Stimulated activated memory B cell treated with anti-CD40 and anti-IgM and Interleukin-4, amounts not matched to agents 10 μg/mL and 1 μg/mL and 100 μg/mL, for 72 hours (primary cell): ENCODE results near the gene DDX28.
"Not testable (repeated sequence)": the region's sequence is repeated elsewhere in the genome, so short reads cannot be mapped to it uniquely, and the experiment has no call there.

ENCODE experiments used
- ATAC-seq: fragments of 150-1000 bp; cut with Tn5 transposase; 2 replicates; pipeline ENCODE4 v1.10.0; 2021
- H3K27ac Mint-ChIP-seq: one replicate; pipeline ENCODE4 v1.8.0; 2022; ENCODE audit warnings: mild to moderate bottlenecking, mixed read lengths
- H3K27me3 Mint-ChIP-seq: one replicate; pipeline ENCODE4 v1.8.0; 2022; ENCODE audit warnings: mixed read lengths
- H3K36me3 Mint-ChIP-seq: one replicate; pipeline ENCODE4 v1.8.0; 2022; ENCODE audit warnings: mixed read lengths
- H3K4me1 Mint-ChIP-seq: one replicate; pipeline ENCODE4 v1.8.0; 2022; ENCODE audit warnings: mixed read lengths
- H3K4me3 Mint-ChIP-seq: one replicate; pipeline ENCODE4 v1.8.0; 2022; ENCODE audit warnings: mild to moderate bottlenecking, moderate library complexity, mixed read lengths
- H3K9me3 Mint-ChIP-seq: one replicate; pipeline ENCODE4 v1.8.0; 2022; ENCODE audit warnings: mixed read lengths

The DDX28 gene

GRCh38 chr16:68013440-68013839, 9.6 kb downstream of the DDX28 start:
- Mint-ChIP-seq H3K27me3 (no peaks in the 10 kb centered on the region), H3K9me3 (no peaks in the 10 kb centered on the region), H3K4me1 (peaks cover 20% of the 10 kb centered on the region), H3K4me3 (no peak overlapping the region), H3K27ac (no peak overlapping the region), H3K36me3 (no peaks in the 10 kb centered on the region)
- peak; percentile 36 for ATAC-seq

GRCh38 chr16:68009872-68010271, 13.2 kb downstream of the DDX28 start:
- ATAC-seq, result not testable (repeated sequence)
- peak overlapping the region; percentile 17 for H3K27ac Mint-ChIP-seq

GRCh38 chr16:68009157-68009735, 13.8 kb downstream of the DDX28 start:
- H3K36me3 Mint-ChIP-seq, result no peaks in the 10 kb centered on the region
- H3K27me3 Mint-ChIP-seq, result no peaks in the 10 kb centered on the region
- peaks cover 32% of the 10 kb centered on the region for H3K4me1 Mint-ChIP-seq
- ATAC-seq, result no peak
- H3K27ac Mint-ChIP-seq, result peak overlapping the region; percentile 17
- peaks cover 3% of the 10 kb centered on the region for H3K9me3 Mint-ChIP-seq
- H3K4me3 Mint-ChIP-seq, result no peak overlapping the region

More at GRCh38 chr16:68009872-68010271, 13.2 kb downstream of the DDX28 start:
- not testable (repeated sequence) for H3K27me3 Mint-ChIP-seq, H3K36me3 Mint-ChIP-seq, H3K9me3 Mint-ChIP-seq, H3K4me3 Mint-ChIP-seq
- H3K4me1 Mint-ChIP-seq, result peaks cover 33% of the 10 kb centered on the region

GRCh38 chr16:68005786-68006286, 17.2 kb downstream of the DDX28 start:
- Mint-ChIP-seq H3K4me3 (no peak overlapping the region), H3K9me3 (peaks cover 3% of the 10 kb centered on the region), H3K27ac (peak overlapping the region; percentile 92), H3K27me3 (no peaks in the 10 kb centered on the region), H3K36me3 (no peaks in the 10 kb centered on the region), H3K4me1 (peaks cover 25% of the 10 kb centered on the region)
- ATAC-seq, result peak; percentile 96

GRCh38 chr16:68005211-68005610, 17.8 kb downstream of the DDX28 start:
- H3K4me1 Mint-ChIP-seq, result peaks cover 30% of the 10 kb centered on the region
- H3K27me3 Mint-ChIP-seq, result no peaks in the 10 kb centered on the region
- H3K4me3 Mint-ChIP-seq, result no peak overlapping the region
- H3K36me3 Mint-ChIP-seq, result no peaks in the 10 kb centered on the region
- H3K27ac Mint-ChIP-seq, result peak overlapping the region; percentile 92
- peaks cover 3% of the 10 kb centered on the region for H3K9me3 Mint-ChIP-seq
- ATAC-seq, result no peak

- no peak overlapping the region for H3K27ac Mint-ChIP-seq
- H3K4me1 Mint-ChIP-seq, result peaks cover 46% of the 10 kb centered on the region
- no peaks in the 10 kb centered on the region for H3K9me3 Mint-ChIP-seq
- no peak for ATAC-seq
- no peaks in the 10 kb centered on the region for H3K36me3 Mint-ChIP-seq
- H3K4me3 Mint-ChIP-seq, result no peak overlapping the region
- no peaks in the 10 kb centered on the region for H3K27me3 Mint-ChIP-seq
Measured at GRCh38 chr16:68003031-68003430, 20.0 kb downstream of the DDX28 start.

- Mint-ChIP-seq H3K9me3 (no peaks in the 10 kb centered on the region), H3K4me1 (peaks cover 49% of the 10 kb centered on the region), H3K36me3 (no peaks in the 10 kb centered on the region), H3K27me3 (no peaks in the 10 kb centered on the region), H3K4me3 (no peak overlapping the region), H3K27ac (peak overlapping the region; percentile 89)
- no peak for ATAC-seq
Measured at GRCh38 chr16:68000450-68000849, 22.6 kb downstream of the DDX28 start.

- no peaks in the 10 kb centered on the region for H3K9me3 Mint-ChIP-seq
- peaks cover 50% of the 10 kb centered on the region for H3K4me1 Mint-ChIP-seq
- H3K27me3 Mint-ChIP-seq, result no peaks in the 10 kb centered on the region
- peak overlapping the region; percentile 79 for H3K4me3 Mint-ChIP-seq
- H3K27ac Mint-ChIP-seq, result peak overlapping the region; percentile 89
- no peaks in the 10 kb centered on the region for H3K36me3 Mint-ChIP-seq
- peak; percentile 73 for ATAC-seq
Measured at GRCh38 chr16:67999985-68000384, 23.0 kb downstream of the DDX28 start.

- Mint-ChIP-seq H3K27ac (peak within 1 kb of the TSS; percentile 89), H3K4me1 (peaks cover 51% of the 10 kb centered on the region), H3K4me3 (peak within 1 kb of the TSS; percentile 79)
- H3K27me3 Mint-ChIP-seq, H3K36me3 Mint-ChIP-seq, H3K9me3 Mint-ChIP-seq: not testable (repeated sequence)
- ATAC-seq, result peak; percentile 95
Measured at GRCh38 chr16:67998779-67999688, 24.0 kb downstream of the DDX28 start, which contains the start of gene DPEP2. TSS of gene DPEP2 (minus strand) at chr16:67999484. CDS start at chr16:67993212, 6,272 bp downstream.

- H3K27ac Mint-ChIP-seq, result peak overlapping the region; percentile 89
- H3K4me1 Mint-ChIP-seq, result peaks cover 59% of the 10 kb centered on the region
- H3K4me3 Mint-ChIP-seq, result not testable (repeated sequence)
Measured at GRCh38 chr16:67998231-67998778, 24.7 kb downstream of the DDX28 start.

GRCh38 chr16:67996666-67997065, 26.4 kb downstream of the DDX28 start:
- Mint-ChIP-seq H3K36me3 (no peaks in the 10 kb centered on the region), H3K4me3 (no peak overlapping the region), H3K9me3 (no peaks in the 10 kb centered on the region), H3K4me1 (peaks cover 70% of the 10 kb centered on the region), H3K27ac (peak overlapping the region; percentile 27), H3K27me3 (no peaks in the 10 kb centered on the region)
- no peak for ATAC-seq

More at GRCh38 chr16:67998231-67998778, 24.7 kb downstream of the DDX28 start:
- not testable (repeated sequence) for H3K9me3 Mint-ChIP-seq, H3K27me3 Mint-ChIP-seq, ATAC-seq, H3K36me3 Mint-ChIP-seq

- Mint-ChIP-seq H3K4me1 (peaks cover 60% of the 10 kb centered on the region), H3K4me3 (no peak overlapping the region), H3K36me3 (no peaks in the 10 kb centered on the region), H3K9me3 (no peaks in the 10 kb centered on the region), H3K27me3 (no peaks in the 10 kb centered on the region), H3K27ac (peak overlapping the region; percentile 93)
- peak; percentile 46 for ATAC-seq
Measured at GRCh38 chr16:67995423-67995822, 27.6 kb downstream of the DDX28 start.

- Mint-ChIP-seq H3K4me3 (peak overlapping the region; percentile 57), H3K27ac (peak overlapping the region; percentile 93), H3K4me1 (peaks cover 60% of the 10 kb centered on the region)
- not testable (repeated sequence) for H3K36me3 Mint-ChIP-seq, H3K27me3 Mint-ChIP-seq, H3K9me3 Mint-ChIP-seq
- peak; percentile 20 for ATAC-seq
Measured at GRCh38 chr16:67994040-67994408, 29.0 kb downstream of the DDX28 start.

- Mint-ChIP-seq H3K4me1 (peaks cover 64% of the 10 kb centered on the region), H3K4me3 (peak overlapping the region; percentile 67), H3K9me3 (no peaks in the 10 kb centered on the region), H3K36me3 (no peaks in the 10 kb centered on the region), H3K27me3 (no peaks in the 10 kb centered on the region), H3K27ac (peak overlapping the region; percentile 93)
- peak; percentile 92 for ATAC-seq
Measured at GRCh38 chr16:67993207-67994039, 29.6 kb downstream of the DDX28 start.
